Mesenchymal stem cell (in vitro differentiated cells and primary cell): ENCODE results near the gene KIF13A.
A peak's percentile ranks its signal among the peaks of the same experiment; 100 is the strongest.

ENCODE experiments used
- DNase-seq: peaks from one replicate; pipeline ENCODE4 v3.0.0-alpha.2; 2013
- H2AFZ ChIP-seq: one replicate; pipeline ENCODE4 v1.6.1; 2013; ENCODE audit warnings: low read depth, mild to moderate bottlenecking, control low read depth, inconsistent platforms, low read length, moderate library complexity
- H2AK5ac ChIP-seq: 2 replicates; pipeline ENCODE4 v1.6.1; 2013; ENCODE audit warnings: low read length, moderate library complexity, mild to moderate bottlenecking, inconsistent platforms; ENCODE audit not compliant: severe bottlenecking
- H2BK120ac ChIP-seq: one replicate; pipeline ENCODE4 v1.6.1; 2013; ENCODE audit warnings: low read depth, mild to moderate bottlenecking, inconsistent platforms, low read length, moderate library complexity
- H2BK12ac ChIP-seq, 2 experiments: one replicate each; pipeline ENCODE4 v1.6.1; 2013; ENCODE audit warnings: inconsistent platforms in 2 of 2, low read length in 2 of 2, mild to moderate bottlenecking in 2 of 2, moderate library complexity in 2 of 2, control low read depth in 1 of 2
- H2BK15ac ChIP-seq: one replicate; pipeline ENCODE4 v1.6.1; 2013; ENCODE audit warnings: mild to moderate bottlenecking, low read depth, inconsistent platforms; ENCODE audit not compliant: poor library complexity, severe bottlenecking
- H2BK5ac ChIP-seq: 2 replicates; pipeline ENCODE4 v1.6.1; 2013; ENCODE audit warnings: low read depth, mild to moderate bottlenecking, low read length, control low read depth, inconsistent platforms; ENCODE audit not compliant: poor library complexity, severe bottlenecking
- H3K14ac ChIP-seq, 2 experiments: one replicate each; pipeline ENCODE4 v1.6.1; 2013; ENCODE audit warnings: inconsistent platforms in 2 of 2, low read length in 2 of 2, control low read depth in 1 of 2, mild to moderate bottlenecking in 1 of 2, moderate library complexity in 1 of 2
- H3K18ac ChIP-seq, 2 experiments: one replicate each; pipeline ENCODE4 v1.6.1; 2013; ENCODE audit warnings: inconsistent platforms in 2 of 2, low read length in 2 of 2, control low read depth in 1 of 2, low read depth in 1 of 2, mild to moderate bottlenecking in 1 of 2
- H3K23ac ChIP-seq, 2 experiments: one replicate each; pipeline ENCODE4 v1.6.1; 2013; ENCODE audit warnings: inconsistent platforms in 2 of 2, low read length in 2 of 2, mild to moderate bottlenecking in 2 of 2, moderate library complexity in 2 of 2, control low read depth in 1 of 2
- H3K27ac ChIP-seq: 2 replicates; pipeline ENCODE4 v1.5.1; 2013; ENCODE audit warnings: mild to moderate bottlenecking, moderate library complexity, low read length, control low read depth, inconsistent platforms; ENCODE audit not compliant: poor library complexity, severe bottlenecking
- H3K27me3 ChIP-seq, 2 experiments: 2 replicates each; pipeline versions ENCODE4 v1.6.1 to v1.7.0; 2013; ENCODE audit warnings: low read length in 2 of 2, mild to moderate bottlenecking in 2 of 2, moderate library complexity in 2 of 2, control low read depth in 1 of 2, inconsistent platforms in 1 of 2; ENCODE audit not compliant: control insufficient read depth in 1 of 2, insufficient read depth in 1 of 2
- H3K36me3 ChIP-seq, 2 experiments: 2 replicates each; pipeline versions ENCODE4 v1.6.1 to v1.7.0; 2013; ENCODE audit warnings: low read length in 2 of 2, control low read depth in 1 of 2, inconsistent platforms in 1 of 2, low read depth in 1 of 2, mild to moderate bottlenecking in 1 of 2; ENCODE audit not compliant: insufficient read depth in 2 of 2, control insufficient read depth in 1 of 2
- H3K4ac ChIP-seq, 2 experiments: one replicate each; pipeline ENCODE4 v1.6.1; 2013; ENCODE audit warnings: inconsistent platforms in 2 of 2, low read length in 2 of 2, mild to moderate bottlenecking in 2 of 2, moderate library complexity in 2 of 2, control low read depth in 1 of 2, low read depth in 1 of 2
- H3K4me1 ChIP-seq: 2 replicates; pipeline ENCODE4 v1.6.1; 2013; ENCODE audit warnings: low read depth, low read length, control low read depth; ENCODE audit not compliant: control insufficient read depth, insufficient read depth
- H3K4me2 ChIP-seq: 2 replicates; pipeline ENCODE4 v1.6.1; 2013; ENCODE audit warnings: low read length, mild to moderate bottlenecking, inconsistent platforms; ENCODE audit not compliant: poor library complexity, severe bottlenecking
- H3K4me3 ChIP-seq, 2 experiments: 2 replicates each; pipeline versions ENCODE4 v1.5.1 to v1.7.0; 2013; ENCODE audit warnings: low read length in 2 of 2, mild to moderate bottlenecking in 2 of 2, control low read depth in 1 of 2, low read depth in 1 of 2; ENCODE audit not compliant: insufficient read depth in 1 of 2
- H3K79me1 ChIP-seq: replicated peaks from 2 replicates; pipeline ENCODE4 v1.6.1; 2013; ENCODE audit warnings: mild to moderate bottlenecking, control low read depth, low read length, inconsistent platforms; ENCODE audit not compliant: poor library complexity, severe bottlenecking
- H3K9ac ChIP-seq: 2 replicates; pipeline ENCODE4 v1.7.0; 2013; ENCODE audit warnings: mild to moderate bottlenecking, low read length, moderate library complexity
- H3K9me3 ChIP-seq: 2 replicates; pipeline ENCODE4 v1.7.0; 2013; ENCODE audit warnings: mild to moderate bottlenecking, low read length; ENCODE audit not compliant: control insufficient read depth
- H4K8ac ChIP-seq: one replicate; pipeline ENCODE4 v1.6.1; 2013; ENCODE audit warnings: inconsistent platforms, mild to moderate bottlenecking, low read length, moderate library complexity
- H4K91ac ChIP-seq: one replicate; pipeline ENCODE4 v1.6.1; 2013; ENCODE audit warnings: mild to moderate bottlenecking, low read length, inconsistent platforms
- WGBS: methylation state at CpG from one replicate; pipeline ENCODE4 v1.1.7; 2013; ENCODE audit warnings: mixed read lengths; 5-methylcytosine and 5-hydroxymethylcytosine counted together

KIF13A gene

GRCh38 chr6:17719323-17720041 lies 268.0 kb downstream of the KIF13A start:
- Histone ChIP-seq H3K4ac (no peak overlapping the region), H3K36me3 (no peaks in the 10 kb centered on the region), H3K79me1 (no peaks in the 10 kb centered on the region), H3K9ac (no peak overlapping the region), H4K91ac (no peak overlapping the region), H3K27ac (no peak overlapping the region), H3K14ac (no peak overlapping the region), H3K4me1 (peaks cover 5% of the 10 kb centered on the region), H2BK120ac (no peak overlapping the region), H3K4me3 (no peak overlapping the region), H2AK5ac (no peak overlapping the region), H3K23ac (no peak overlapping the region), H2BK5ac (no peak overlapping the region), H2AFZ (no peak overlapping the region), H3K27me3 (no peaks in the 10 kb centered on the region), H4K8ac (no peak overlapping the region), H3K4me2 (no peak overlapping the region), H3K9me3 (no peaks in the 10 kb centered on the region), H2BK12ac (no peak overlapping the region), H3K18ac (no peak overlapping the region), H2BK15ac (no peak overlapping the region)
- DNase-seq: no peak
- 76% methylated on average over 3 of the region's 3 CpGs for WGBS

DNA sequence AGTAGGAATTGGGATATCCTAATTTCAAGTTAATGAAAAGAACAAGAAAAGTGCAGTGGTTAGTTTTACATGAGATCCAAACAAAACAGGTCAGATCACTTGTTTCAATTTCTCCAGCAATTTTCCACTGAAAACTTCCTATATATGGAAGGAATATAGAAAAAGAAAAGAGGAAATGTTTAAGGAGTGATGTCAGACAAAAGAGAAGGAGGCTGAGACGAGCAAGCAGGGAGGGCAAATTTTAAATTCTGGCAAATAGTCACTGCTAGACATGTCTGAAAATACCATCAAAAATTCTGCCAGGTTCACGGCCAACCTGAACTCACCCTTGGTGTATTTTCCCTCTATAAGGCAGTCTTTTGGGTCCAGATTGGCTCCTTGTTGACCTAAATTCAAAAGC lies 271.2 kb downstream of the KIF13A start:
- 45% methylated on average over 2 of the region's 2 CpGs for WGBS
- Histone ChIP-seq H3K14ac (no peak overlapping the region), H2AFZ (no peak overlapping the region), H3K27ac (peak overlapping the region; percentile 65), H4K8ac (peak overlapping the region; percentile 69), H3K18ac (no peak overlapping the region), H3K23ac (no peak overlapping the region), H2BK5ac (no peak overlapping the region), H3K79me1 (no peaks in the 10 kb centered on the region), H2BK120ac (peak overlapping the region; percentile 61), H3K9ac (no peak overlapping the region), H2BK15ac (no peak overlapping the region), H3K4me2 (no peak overlapping the region), H2BK12ac (no peak overlapping the region), H3K9me3 (no peaks in the 10 kb centered on the region), H3K4ac (peak overlapping the region in 1 of 2 experiments; percentile 51), H3K4me1 (peaks cover 5% of the 10 kb centered on the region), H2AK5ac (no peak overlapping the region), H3K27me3 (no peaks in the 10 kb centered on the region), H4K91ac (no peak overlapping the region), H3K4me3 (no peak overlapping the region), H3K36me3 (no peaks in the 10 kb centered on the region)
- DNase-seq: no peak

- H2BK12ac ChIP-seq: peak overlapping the region; percentile 92 to 98
- peak overlapping the region; percentile 55 for H4K8ac ChIP-seq
- H2BK120ac ChIP-seq: peak overlapping the region; percentile 88
- peak overlapping the region; percentile 53 for H2AK5ac ChIP-seq
- peak overlapping the region; percentile 91 to 93 for H3K18ac ChIP-seq
- peak overlapping the region; percentile 84 for H4K91ac ChIP-seq
- peak overlapping the region in 1 of 2 experiments; percentile 20 for H3K4me3 ChIP-seq
- H3K4ac ChIP-seq: peak overlapping the region; percentile 60 to 87
- H3K9ac ChIP-seq: peak overlapping the region; percentile 35
- DNase-seq: peak; percentile 94
- H3K4me1 ChIP-seq: peaks cover 5% of the 10 kb centered on the region
- H2AFZ ChIP-seq: peak overlapping the region; percentile 73
- no peak overlapping the region for H3K23ac ChIP-seq
- H2BK15ac ChIP-seq: peak overlapping the region; percentile 28
- H3K14ac ChIP-seq: no peak overlapping the region
- WGBS: 63% methylated on average over 9 of the region's 10 CpGs
- H3K27ac ChIP-seq: peak overlapping the region; percentile 94
- no peaks in the 10 kb centered on the region for H3K79me1 ChIP-seq
- no peak overlapping the region for H3K4me2 ChIP-seq
- H3K27me3 ChIP-seq: no peaks in the 10 kb centered on the region
- no peak overlapping the region for H2BK5ac ChIP-seq
- H3K9me3 ChIP-seq: no peaks in the 10 kb centered on the region
- no peaks in the 10 kb centered on the region for H3K36me3 ChIP-seq
Measured at GRCh38 chr6:17714879-17715851, 272.3 kb downstream of the KIF13A start.

- DNase-seq: peak; percentile 48
- Histone ChIP-seq H3K9ac (peak overlapping the region; percentile 14), H3K14ac (no peak overlapping the region), H2BK5ac (no peak overlapping the region), H3K27me3 (no peaks in the 10 kb centered on the region), H3K36me3 (no peaks in the 10 kb centered on the region), H3K79me1 (no peaks in the 10 kb centered on the region), H3K23ac (no peak overlapping the region), H3K27ac (no peak overlapping the region), H2BK15ac (no peak overlapping the region), H2BK120ac (no peak overlapping the region), H2AK5ac (no peak overlapping the region), H4K91ac (no peak overlapping the region), H2AFZ (no peak overlapping the region), H3K9me3 (no peaks in the 10 kb centered on the region), H3K4me3 (no peak overlapping the region), H3K4me1 (peaks cover 5% of the 10 kb centered on the region), H2BK12ac (no peak overlapping the region), H3K4me2 (no peak overlapping the region), H4K8ac (no peak overlapping the region), H3K4ac (no peak overlapping the region), H3K18ac (no peak overlapping the region)
Measured at GRCh38 chr6:17714177-17714576, 273.3 kb downstream of the KIF13A start.
